GF-D8 (cell line): ENCODE results near the gene OR10P1.

Experiments
- DNase-seq: peaks from one replicate; lab custom pipeline; 2025; lab: John Stamatoyannopoulos, UW

OR10P1 gene

DNA sequence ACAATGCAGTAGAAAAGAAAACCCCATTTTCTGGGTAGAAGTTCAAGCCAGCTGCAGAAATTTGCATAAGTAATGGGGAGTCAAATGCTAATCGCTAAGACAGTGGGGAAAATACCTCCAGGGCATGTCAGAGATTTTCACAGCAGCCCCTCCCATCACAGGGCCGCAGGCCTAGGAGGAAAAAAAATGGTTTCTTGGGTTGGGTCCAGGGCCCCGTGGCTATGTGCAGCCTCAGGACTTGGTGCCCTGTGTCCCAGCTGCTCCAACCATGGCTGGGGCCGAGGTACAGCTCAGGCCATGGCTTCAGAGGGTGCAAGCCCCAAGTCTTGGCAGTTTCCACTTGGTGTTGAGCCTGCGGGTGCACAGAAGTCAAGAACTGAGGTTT is 14.6 kb downstream of the OR10P1 start:
- no peak for DNase-seq

DNA sequence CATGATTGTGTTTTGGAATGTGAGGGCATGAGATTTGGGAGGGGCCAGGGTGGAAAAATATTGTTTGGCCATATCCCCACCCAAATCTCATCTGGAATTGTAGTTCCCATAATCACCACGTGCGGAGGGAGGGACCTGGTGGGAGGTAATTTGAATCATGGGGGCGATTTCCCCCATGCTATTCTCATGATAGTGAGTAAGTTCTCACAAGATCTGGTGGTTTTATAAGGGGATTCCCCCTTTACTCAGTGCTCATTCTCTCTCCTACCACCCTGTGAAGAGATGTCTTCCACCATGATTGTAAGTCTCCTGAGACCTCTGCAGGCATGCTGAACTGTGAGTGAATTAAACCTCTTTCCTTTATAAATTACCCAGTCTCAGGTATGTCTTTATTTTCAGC is 15.7 kb downstream of the OR10P1 start:
- DNase-seq: no peak

- no peak for DNase-seq
Observed at GRCh38 chr12:55653031-55653430, 16.3 kb downstream of the OR10P1 start.

GRCh38 chr12:55654511-55655214 is 18.0 kb downstream of the OR10P1 start:
- no peak for DNase-seq

DNA sequence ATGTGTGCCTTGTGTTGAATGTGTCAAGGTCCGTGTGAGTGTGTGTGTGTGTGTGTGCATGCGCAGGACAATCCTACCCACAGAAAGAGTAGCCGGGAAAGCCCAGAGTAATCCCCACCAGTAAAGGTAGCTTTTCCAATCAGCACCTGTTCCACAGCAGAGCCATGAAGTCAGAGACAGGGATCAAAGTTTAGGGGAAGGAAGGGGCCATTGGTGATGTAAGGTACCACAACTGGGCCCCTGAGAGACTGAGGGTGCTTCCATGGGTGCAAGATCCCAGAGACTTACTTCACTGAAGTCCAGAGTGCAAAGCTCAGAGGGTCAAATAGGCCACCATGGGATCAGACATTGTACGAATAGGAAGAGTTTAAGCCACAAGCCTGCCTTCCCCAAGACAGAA is 20.5 kb downstream of the OR10P1 start:
- no peak for DNase-seq

DNA sequence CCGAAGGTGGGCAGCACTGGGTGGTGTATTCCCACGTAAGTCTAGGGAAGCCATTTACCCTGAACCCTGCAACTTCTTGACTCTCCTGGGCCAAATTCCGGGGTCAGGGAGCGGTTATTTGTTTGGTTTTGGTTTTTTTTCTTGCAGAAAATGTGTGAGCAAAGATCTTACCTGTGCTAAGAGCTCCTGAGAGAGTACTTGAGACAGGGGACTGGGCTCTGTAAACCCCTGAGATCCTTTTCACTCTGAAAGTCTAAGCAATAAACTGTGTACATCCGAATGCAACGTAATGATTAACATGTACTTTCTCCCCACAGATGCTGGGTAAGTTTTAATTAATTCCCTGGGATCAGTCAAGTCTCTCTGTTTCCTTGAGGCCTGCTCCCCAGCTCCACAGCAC is 21.5 kb downstream of the OR10P1 start:
- DNase-seq: no peak

GRCh38 chr12:55658635-55659391 is 22.1 kb downstream of the OR10P1 start:
- DNase-seq: no peak

GRCh38 chr12:55659486-55660385 is 23.0 kb downstream of the OR10P1 start:
- DNase-seq: no peak

DNA sequence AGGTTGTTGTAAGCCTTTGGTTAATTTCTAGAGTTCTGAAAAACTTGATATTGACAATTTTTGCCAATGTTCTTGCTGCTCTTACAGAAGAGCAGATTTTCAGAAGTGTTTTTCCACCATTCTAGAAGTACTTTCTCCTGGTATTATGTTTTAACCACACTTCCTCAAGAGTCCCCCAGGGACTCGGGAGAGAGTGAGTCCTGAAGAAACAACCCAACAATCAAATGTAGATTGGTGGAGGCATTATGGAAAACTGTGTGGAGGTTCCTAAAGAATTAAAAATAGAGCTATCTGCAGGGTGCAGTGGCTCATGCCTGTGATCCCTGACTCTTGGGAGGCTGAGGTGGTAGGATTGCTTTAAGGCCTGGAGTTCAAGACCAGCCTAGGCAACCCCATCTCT is 26.7 kb downstream of the OR10P1 start:
- DNase-seq: no peak

DNA sequence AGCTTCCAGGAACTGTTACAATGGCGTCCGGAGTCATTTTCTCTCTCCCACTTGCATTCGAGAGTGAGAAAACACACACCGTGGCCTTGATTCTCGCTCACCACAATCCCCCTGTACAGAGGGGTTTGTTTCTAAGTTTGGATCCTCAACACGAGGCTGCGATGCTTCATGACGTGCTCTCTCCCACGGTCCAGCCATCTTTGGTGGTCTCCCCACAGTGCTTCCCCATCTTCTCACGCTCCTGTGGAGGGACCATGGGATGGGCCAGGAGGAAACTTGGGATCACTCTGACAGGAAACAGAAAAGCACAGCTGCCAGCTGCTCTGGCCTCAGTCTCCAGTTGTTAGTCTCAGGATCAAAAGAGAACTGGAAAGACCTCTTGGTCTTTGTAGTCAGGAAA is 28.1 kb downstream of the OR10P1 start:
- DNase-seq: no peak

- DNase-seq: no peak
Observed at GRCh38 chr12:55666508-55666907, 29.8 kb downstream of the OR10P1 start.

GRCh38 chr12:55670276-55670675 is 33.6 kb downstream of the OR10P1 start:
- no peak for DNase-seq

GRCh38 chr12:55671746-55672145 is 35.1 kb downstream of the OR10P1 start:
- no peak for DNase-seq

DNA sequence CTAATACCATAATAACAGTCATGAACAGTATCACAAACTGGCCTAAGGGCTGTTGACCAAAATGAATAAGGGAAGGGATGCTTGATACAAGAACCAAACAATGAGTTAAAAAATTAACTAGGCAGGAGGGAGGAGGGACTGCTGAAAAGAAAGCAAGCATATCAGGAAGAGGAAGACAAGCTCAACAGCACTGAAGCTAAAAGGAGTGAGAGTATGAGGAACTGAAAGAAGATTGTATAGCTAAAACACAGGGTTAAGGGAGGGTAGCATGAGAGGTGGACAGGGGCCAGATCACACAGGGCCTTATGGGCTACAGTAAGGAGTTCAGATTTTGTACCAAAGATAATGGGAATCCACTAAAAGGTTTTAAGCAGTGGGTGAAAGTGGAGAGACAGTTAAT is 36.9 kb downstream of the OR10P1 start:
- DNase-seq: no peak

DNA sequence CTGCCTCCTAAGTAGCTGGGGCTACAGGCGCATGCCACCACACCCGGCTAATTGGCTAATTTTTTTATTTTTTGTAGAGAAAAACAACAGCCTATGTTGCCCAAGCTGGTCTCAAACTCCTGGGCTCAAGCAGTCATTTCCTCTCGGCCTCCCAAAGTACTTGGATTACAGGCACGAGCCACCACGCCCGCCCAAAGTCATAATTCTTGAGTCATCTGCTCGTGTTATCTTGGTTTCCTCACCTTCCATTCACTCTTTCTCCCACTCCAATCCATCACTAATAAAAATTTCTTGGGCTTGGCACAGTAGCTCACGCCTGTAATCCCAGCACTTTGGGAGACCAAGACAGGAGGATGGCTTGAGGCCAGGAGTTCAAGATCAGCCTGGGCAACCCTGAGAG is 39.0 kb downstream of the OR10P1 start:
- DNase-seq: no peak

DNA sequence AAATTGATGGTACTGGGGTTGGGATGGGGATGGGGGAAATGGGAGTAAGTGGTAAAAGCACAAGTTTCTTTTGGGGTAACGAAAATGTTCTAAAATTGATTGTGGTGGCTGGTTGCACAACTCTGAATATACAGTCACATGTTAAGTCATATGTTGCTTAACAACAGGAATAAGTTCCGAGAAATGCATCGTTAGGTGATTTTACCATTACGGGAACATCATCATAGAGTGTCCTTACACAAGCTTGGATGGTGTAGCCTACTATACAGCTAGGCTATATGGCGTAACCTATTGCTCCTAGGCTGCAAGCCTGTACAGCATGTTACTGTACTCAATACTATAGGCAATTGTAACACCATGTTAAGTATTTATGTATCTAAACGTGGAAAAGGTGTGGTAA is 40.0 kb downstream of the OR10P1 start:
- DNase-seq: no peak

GRCh38 chr12:55679691-55680090 is 43.0 kb downstream of the OR10P1 start:
- no peak for DNase-seq

DNA sequence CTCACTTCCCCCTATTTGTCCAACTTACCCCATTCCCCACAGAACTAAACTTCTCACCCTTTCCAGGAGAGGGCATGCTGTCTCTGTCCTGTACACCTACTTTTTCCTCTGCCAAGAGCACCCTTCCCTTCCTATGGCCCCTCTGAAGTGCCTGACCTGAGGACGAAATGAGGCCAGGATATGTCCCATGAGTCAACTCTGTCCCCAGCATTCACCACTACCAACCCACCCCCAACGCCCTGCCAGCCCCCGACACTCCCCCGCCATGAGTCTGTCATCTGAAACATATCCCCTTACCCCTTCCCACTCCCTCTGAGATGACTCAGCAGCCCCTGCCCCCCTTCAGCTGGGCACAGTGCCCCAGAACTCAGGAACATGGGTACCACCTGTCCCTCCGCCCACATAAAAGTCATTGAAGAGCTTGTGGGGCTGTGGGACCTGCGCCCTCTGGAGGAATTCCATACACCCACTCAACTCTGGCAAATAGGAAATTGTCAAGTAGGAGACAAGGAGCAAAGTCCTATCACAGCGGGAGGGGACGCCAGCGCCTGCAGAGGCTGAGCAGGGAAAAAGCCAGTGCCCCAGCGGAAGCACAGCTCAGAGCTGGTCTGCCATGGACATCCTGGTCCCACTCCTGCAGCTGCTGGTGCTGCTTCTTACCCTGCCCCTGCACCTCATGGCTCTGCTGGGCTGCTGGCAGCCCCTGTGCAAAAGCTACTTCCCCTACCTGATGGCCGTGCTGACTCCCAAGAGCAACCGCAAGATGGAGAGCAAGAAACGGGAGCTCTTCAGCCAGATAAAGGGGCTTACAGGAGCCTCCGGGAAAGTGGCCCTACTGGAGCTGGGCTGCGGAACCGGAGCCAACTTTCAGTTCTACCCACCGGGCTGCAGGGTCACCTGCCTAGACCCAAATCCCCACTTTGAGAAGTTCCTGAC is 44.7 kb downstream of the OR10P1 start:
- no peak for DNase-seq

- no peak for DNase-seq
Observed at GRCh38 chr12:55682087-55682796, 45.5 kb downstream of the OR10P1 start.

GRCh38 chr12:55683676-55684075 is 47.0 kb downstream of the OR10P1 start:
- DNase-seq: no peak

GRCh38 chr12:55684761-55685370 is 48.2 kb downstream of the OR10P1 start:
- no peak for DNase-seq
